HG03039 (cell line): ENCODE data around the gene KHDC4.
"Not testable (repeated sequence)": the region's sequence is repeated elsewhere in the genome, so short reads cannot be mapped to it uniquely, and the experiment has no call there.

Source experiments
- ATAC-seq: cut with Tn5 transposase; IDR thresholded peaks from one replicate; pipeline ENCODE4 v1.9.1; 2021; ENCODE audit warnings: mild to moderate bottlenecking, moderate library complexity; ENCODE audit not compliant: unreplicated experiment

Gene KHDC4

DNA sequence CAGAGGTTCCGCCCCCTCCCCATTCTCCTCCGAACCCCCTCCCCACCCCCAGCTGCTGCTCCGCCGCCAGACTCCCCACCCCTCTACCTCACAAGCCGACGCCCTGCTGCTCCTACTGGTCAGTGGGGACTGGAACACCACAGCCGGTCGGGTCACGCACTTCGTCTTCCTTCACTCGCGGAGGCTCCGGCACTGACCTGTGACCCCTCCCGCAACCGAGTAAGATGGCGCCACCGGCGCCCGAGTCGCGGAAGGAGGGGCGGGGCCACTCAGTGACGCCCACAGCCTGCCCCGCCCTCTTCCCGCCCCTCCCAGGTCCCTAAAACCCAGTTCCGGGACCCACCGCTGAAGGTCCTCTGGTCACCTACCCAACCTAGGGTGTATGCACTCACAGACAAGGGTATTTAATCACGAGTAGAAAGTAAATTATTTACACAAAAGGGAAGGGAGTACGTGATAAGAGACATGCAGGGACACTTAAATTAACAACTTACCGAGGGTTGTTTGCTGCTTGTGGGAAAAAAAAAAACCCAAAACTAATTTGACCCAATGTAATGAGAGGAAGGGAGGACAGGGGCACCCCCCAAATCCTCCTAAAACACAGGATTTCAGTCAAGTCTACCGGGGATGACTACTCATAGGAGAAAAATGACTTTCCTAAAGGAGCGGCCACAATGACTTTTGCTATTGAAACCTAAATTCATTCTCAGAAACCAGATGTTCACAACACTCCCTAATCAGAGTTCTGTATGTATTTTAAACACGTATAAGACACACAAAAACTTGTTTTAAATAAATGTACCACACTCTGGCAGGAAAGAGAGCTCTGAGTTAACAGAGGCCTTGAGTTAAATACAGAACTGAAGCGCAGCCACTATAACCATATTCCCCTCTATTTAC, 22.8 kb downstream of the KHDC4 start, which contains the start of gene RIT1:
Gene RIT1, minus strand, starts transcription at position 194 of the 900 bp plus-strand sequence. CDS start 588 bp downstream, outside the sequence.
- ATAC-seq: peak; percentile 69

DNA sequence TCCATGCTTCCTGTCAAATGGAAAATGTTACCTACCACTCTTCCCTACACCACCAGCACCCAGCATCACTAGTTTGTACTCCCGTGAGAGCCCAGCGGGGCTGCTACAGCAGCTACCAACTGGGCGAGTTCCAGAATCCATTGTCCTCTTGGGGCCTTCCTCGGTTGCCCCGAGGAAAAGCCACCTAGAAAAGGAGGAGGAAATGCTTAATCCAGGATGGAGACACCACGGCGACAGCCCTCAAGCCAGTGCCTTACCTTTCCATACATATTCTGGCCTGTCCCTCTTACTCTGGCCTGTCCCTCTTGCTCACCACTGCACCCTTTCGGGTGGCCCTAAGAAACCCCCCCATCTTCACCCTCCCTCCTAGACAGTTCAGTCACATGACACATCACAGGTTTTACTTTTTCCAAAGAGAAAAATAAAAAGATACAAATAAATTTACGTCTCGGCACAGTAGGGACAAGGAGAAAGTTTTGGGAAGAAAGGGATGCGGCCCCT, 23.5 kb downstream of the KHDC4 start:
- ATAC-seq: peak; percentile 25

DNA sequence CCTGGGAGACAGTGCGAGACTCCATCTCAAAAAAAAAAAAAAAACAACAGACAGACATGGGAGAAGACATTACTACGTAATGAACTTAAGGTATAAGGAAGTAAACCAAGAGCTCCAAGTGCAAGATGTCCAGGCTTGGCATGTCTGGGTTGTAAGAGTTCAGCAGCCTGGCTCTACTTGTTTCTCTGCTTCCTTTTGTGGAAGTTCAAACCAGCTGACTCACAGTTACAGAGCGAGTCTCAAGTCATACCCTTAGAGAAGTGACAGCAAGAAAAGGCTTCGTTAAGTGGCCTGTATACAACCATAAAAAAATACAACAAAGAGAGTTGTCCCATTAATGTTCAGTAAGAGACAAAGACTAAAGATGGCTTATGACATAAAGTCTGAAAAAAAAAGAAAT, 24.3 kb downstream of the KHDC4 start:
- no peak for ATAC-seq

DNA sequence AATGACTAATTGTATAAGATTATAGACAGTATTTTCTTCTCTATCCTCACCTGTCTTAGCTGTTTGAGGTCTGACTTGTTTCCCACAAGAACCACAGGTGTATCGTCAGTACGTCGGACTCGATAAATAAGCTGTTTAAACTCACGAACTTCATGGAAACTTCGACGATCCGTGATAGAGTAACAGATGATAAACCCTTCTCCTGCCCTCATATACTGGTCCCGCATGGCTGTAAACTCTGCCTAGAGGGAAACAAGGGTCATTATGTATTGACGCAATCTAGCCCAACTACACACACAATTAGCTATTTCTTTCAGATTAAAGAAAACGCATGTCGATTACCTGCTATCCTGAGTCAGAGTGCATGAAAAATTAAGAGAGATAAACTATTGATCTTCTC, 30.0 kb downstream of the KHDC4 start:
- ATAC-seq: no peak

DNA sequence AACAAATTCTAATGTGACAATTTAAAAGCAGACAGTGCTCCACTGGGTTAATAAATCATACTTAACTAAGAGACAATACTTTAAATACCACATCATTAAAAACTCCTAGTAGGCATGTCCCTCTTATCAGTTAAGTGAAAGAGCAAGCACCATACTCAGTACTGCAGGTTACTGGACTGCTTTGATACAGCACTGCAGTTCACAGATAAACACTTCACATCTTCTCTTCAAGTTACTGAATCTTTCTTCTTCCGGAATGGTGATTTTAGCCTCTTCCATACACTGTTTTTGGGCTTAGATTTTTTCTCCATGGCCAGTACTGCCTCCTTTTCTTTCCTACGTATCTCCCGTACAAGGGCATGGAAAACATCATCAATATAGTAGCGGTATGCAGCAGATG, 34.1 kb downstream of the KHDC4 start:
- ATAC-seq: no peak

DNA sequence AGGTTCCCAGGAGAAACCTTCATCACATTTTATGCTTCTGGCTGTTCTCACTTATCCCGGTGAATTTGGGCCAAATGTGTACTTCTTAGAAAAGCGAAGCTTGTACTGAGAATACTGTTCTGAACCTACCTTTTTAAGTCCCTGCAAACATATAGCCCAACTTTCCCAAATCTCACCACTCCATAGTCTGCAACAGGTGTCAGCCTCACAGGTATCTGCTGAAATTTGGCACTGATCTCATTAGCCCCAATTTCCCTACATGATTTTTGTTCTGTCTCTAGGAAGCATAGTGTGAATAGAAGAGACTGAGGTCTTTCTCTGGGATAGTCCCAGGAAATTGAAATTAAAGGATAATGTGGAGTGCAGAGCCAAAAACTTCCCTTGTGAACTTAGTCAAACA, 34.5 kb downstream of the KHDC4 start:
- no peak for ATAC-seq

DNA sequence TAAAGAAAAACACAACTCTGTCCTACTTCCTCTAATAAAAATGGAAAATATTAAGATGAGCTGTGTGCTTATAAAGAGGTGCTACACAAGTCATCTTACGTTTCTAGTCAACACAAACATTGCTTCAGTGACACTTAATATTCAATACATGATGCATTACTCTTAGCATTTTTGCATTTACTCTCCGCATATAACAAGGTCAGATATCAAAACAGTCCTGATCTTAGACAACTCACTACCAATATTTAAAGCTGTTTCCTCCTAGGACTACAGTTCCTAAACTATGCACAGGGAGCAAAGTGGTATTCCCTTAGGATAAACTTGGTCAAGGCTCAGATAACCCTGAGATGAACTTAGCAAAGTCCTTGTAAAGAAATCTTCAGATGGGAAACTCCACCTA, 35.3 kb downstream of the KHDC4 start:
- no peak for ATAC-seq

DNA sequence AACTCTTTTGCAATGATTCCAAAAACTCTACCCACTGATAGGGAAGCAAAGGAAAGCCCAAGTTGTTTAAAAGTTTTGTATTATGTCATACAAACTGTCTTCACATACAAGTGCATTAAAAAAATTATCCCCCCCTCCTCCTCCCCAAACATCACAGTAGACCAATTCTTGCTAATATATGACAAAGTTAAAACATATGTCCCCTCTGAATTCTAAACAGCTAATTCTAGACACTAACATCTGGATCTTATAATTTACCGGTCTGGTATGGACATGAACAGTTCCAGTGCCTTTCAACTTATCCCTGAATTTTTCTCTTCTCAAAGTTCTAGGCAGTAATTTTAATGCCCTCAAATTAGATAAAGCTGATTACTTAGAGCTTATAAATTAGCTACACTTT, 36.5 kb downstream of the KHDC4 start:
- no peak for ATAC-seq

DNA sequence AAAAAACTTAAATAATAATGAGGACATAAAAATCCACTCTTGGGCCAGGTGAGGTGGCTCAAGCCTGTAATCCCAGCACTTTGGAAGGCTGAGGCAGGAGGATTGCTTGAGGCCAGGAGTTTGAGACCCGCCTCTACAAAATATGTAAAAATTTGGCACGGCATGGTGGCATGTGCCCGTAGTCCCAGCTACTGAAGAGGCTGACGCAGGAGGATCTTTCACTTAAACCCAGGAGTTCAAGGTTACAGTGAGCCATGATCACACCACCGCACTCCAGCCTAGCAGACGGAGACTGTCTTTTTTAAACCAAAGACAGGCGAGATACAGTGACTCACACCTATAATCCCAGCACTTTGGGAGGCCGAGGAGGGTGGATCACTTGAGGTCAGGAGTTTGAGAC, 37.7 kb downstream of the KHDC4 start:
- not testable (repeated sequence) for ATAC-seq

DNA sequence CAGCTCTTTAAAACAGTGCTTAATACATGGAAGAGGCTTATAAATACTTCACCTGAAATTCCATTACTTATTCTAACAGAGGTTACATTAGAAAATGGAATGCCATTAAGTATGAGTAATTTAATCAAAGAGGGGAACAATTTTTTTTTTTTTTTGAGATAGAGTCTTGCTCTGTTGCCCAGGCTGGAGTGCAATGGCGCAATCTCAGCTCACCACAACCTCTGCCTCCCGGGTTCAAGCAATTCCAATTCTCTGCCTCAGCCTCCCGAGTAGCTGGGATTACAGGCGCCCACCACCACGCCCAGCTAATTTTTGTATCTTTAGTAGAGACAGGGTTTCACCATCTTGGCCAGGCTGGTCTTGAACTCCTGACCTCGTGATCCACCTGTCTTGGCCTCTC, 38.6 kb downstream of the KHDC4 start:
- not testable (repeated sequence) for ATAC-seq

DNA sequence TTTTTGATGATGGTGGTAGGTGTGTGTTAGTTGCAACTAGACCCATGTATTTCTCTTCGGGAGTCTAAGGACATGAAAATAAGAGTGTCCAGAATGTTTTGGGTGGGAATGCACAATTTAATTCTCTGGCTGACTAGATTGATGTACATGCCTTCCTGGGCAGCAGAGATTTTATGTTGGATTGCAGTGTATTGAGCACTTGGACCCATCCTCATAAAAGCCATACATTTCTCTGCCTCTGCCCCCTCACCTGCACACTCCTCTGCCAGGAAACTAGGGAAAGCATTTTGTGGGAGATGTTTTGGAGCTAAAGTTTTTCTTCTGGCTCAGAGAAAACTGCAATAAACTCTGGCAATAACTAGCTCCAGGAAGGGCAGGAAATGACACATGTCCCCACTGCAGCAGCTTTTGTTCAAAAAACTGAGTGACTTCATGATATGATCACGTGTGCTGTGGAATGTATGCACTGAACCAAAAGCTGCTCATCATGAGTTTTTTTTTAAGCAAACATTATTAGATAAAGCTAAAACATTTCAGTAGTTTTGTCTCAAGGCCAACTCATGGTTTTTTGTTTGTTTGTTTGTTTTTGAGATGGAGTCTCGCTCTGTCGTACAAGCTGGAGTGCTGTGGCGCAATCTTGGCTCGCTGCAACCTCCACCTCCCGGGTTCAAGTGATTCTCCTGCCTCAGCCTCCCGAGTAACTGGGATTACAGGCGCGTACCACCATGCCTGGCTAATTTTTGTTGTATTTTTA, 40.6 kb downstream of the KHDC4 start:
- no peak for ATAC-seq

DNA sequence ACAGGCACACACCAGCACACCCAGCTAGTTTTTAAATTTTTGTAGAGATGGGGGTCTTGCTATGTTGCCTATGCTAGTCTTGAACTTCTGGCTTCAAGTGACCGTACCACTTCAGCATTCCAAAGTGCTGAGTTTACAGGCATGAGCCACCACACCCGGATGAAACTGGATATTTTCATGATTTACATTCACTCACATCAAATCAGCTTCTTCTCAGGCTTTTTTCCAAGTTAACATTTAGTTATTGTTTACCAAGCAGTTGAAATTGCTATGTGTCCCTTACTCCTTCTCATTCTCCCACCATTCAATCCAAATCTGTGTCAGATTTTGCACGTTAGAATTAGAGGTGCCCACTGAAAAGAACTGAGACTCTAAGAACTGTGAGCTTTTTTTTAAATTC, 41.4 kb downstream of the KHDC4 start:
- ATAC-seq: no peak

DNA sequence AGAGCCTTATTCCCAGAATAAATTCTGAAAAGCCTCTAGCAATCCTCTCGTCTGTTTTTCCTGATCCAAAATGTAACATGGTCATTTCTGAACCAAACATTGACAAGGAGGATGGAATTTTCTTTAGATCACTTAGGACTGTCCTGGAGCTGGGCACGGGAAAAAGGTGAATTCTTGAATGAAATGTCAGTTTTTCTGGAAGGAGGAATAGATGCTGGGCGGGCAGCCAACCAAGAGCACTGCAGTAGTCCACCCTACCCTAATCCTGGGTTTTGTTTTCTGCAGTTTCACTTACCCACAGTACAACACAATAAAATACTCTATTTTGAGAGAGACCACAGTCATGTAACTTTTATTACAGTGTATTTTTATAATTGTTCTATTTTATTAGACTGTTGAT, 44.0 kb downstream of the KHDC4 start:
- ATAC-seq: no peak

DNA sequence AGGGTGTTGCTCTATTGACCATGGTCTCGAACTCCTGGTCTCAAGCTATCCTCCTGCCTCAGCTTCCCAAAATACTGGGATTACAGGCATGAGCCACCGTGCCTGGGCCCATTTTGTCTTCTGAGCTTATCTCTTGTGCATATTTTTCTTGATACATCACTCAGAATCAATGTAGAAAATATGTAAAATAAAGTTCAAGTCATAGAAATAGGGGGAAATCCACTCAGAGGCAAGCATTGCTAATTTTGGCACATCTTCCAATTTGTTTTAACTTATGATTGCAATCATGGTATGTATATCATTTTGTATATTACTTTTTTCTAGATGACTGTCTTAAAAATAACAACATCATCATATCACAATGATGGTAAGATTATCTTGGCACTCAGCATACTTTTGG, 44.6 kb downstream of the KHDC4 start:
- ATAC-seq: no peak

DNA sequence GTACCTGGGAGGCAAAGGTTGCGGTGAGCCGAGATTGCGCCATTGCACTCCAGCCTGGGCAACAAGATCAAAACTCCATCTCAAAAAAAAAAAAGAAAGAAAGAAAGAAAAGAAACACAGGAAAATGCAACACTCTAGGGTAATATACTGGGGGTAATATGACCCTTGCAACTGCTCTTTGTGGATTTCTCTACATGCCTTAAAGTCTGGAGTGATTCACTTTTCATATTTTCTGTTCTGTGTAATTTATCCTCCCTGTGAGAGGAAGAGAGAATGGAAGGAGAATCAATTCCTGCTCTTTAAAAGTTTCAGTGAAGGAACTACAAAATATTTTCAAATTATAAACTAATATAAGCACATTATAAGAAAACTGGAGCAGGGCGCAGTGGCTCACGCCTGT, 45.7 kb downstream of the KHDC4 start:
- ATAC-seq: no peak

DNA sequence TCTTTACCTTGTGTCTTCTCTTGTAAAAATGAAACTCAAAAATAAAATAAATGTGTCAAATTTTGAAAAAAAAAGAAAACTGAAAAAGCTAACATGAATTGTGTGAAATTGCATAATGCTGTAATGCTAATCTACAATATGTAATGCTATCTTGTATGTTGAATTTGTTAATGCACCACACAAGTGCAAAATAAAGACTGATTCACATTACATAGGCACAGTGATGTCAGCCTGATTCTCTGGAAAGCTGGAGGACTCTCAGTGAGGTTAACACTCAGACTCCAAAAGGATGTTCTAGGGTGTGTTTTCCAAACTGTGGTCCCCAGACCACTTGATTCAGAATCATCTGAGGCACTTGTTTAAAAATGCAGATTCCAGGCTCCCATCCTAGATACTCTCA, 49.2 kb downstream of the KHDC4 start:
- ATAC-seq: no peak

DNA sequence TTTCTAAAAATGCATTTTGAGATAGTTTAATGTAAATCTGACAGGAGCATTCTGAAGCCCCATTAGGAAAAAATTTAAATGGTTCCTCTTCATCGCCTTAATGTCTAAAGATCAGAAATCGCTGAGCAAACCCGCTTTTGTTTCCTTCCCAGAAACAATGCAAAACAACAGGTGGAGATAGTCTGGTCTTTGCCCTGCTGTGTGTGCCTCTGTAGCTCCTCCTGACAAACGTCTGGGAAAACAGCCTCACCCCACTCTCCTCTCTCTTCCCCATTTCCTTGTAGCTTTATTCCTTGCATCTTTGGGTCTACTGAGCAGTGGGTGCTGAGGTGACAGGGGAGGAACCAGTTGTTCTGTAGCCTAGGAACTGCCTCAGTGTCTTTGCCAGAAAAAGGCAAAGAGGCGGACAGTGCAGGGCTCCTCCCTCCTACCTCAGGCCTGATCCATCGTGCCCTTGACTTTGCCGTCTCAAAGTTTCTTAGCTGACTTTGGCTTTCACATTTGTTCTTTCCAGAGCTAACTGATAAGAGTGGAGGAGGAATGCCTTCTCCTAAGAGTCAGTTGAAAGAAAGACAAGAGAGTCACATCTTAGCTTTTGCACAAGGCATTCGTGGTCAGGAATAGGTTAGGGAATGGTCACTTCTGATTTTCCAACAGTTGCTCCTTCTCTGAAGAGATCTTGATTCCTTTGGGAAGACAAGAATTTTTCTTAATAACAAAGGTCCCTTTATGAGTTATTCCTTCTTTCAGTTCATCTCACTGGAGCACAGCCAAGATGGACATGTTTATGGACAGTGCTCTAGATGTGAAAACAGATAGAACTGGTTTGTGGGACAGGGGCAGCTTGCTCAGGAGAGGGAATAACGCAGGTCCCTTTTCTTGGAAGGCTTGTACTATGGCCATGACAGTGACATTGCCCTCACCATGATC, 49.9 kb downstream of the KHDC4 start:
- ATAC-seq: no peak

DNA sequence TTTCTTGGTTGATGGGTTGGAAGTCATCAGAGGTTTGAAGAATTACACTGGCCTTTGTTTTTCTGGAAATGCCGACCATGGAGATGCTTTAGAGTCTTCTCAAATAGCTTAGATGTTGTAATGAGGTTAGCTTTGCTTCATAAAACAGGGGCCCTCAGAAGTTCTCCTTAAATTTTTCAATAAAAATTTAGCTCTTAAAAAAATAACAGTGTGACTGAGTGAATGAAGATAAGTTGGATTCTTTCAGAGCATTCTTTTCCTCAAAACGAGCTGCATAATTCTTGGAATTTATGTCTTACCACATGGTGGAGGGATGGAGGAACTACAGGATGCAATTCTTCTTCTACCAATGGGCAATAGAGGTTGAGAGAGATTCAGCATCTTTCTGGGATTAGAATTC, 51.4 kb downstream of the KHDC4 start:
- no peak for ATAC-seq

DNA sequence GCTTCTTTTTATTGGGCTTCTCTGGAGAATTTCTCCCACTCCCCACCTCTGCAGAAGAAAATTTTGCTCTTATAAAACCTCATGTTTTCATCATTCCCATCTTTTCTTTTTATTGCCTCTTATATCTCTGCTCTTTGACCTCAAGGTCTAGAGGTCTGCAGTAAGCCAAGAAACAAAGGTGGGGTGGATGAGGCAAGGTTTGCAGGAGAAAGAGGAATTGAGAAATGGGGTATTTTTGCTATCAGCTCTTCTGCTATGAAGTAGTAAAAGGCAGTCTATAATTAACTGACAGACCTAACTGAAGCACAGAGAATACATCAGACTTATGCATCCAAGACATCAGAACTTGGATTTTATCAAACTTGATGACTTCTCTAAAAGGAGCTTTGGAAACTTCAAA, 52.0 kb downstream of the KHDC4 start:
- no peak for ATAC-seq

DNA sequence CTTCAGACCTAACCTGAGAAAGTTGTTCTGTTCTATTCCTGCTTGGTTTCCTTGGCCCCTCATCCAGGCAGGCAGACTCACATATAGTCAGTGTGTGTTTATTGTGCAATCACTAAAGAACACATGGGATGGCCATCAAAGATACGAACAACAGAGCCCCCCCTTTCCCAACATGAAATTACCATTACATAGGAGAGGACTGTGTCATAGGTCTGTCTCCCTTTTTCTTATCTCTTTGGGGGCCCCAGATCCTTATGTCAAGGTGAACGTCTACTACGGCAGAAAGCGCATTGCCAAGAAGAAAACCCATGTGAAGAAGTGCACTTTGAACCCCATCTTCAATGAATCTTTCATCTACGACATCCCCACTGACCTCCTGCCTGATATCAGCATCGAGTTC, 53.3 kb downstream of the KHDC4 start:
- no peak for ATAC-seq

DNA sequence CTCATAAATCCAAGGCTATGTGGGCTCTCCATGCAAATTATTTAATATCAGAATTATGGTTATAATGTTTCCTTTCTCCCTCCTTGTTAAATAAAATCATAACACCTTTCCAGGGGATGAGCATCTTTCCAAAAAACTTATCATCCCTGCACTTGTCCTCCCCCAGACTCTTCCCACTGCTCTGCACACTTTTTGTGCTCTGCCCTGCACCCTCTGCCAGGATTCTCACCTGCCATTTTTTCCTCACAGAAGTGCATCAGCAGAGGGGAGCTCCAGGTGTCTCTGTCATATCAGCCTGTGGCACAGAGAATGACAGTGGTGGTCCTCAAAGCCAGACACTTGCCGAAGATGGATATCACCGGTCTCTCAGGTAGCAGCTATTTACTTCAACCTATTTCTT, 54.0 kb downstream of the KHDC4 start:
- no peak for ATAC-seq
